HEK293 (cell line): ENCODE data around the gene MAP7D1.

Experiments
- BCL6B ChIP-seq: fragments of 450-650 bp; formaldehyde crosslinking; IDR thresholded peaks from 2 replicates; pipeline ENCODE4 v1.5.1; 2017; ENCODE audit warnings: missing biosample characterization, missing genetic modification characterization
- KLF9 ChIP-seq: fragments of 450-650 bp; formaldehyde crosslinking; IDR thresholded peaks from 2 replicates; pipeline ENCODE4 v1.5.1; 2016; ENCODE audit warnings: missing biosample characterization, missing genetic modification characterization, low read depth
- MYNN ChIP-seq: fragments of 450-650 bp; formaldehyde crosslinking; IDR thresholded peaks from 2 replicates; pipeline ENCODE4 v1.5.1; 2016; ENCODE audit warnings: missing biosample characterization, missing genetic modification characterization, borderline replicate concordance
- SP3 ChIP-seq: fragments of 450-650 bp; formaldehyde crosslinking; IDR thresholded peaks from 2 replicates; pipeline ENCODE4 v1.5.1; 2016; ENCODE audit warnings: missing biosample characterization, missing genetic modification characterization
- SP7 ChIP-seq: fragments of 450-650 bp; formaldehyde crosslinking; IDR thresholded peaks from 2 replicates; pipeline ENCODE4 v1.5.1; 2016; ENCODE audit warnings: missing biosample characterization, missing genetic modification characterization
- YY2 ChIP-seq: fragments of 450-650 bp; formaldehyde crosslinking; IDR thresholded peaks from 2 replicates; pipeline ENCODE4 v1.5.1; 2016; ENCODE audit warnings: missing biosample characterization, missing genetic modification characterization
- ZBTB26 ChIP-seq: fragments of 450-650 bp; formaldehyde crosslinking; optimal IDR thresholded peaks from 2 replicates; pipeline ENCODE3; 2016; ENCODE audit warnings: missing biosample characterization, mild to moderate bottlenecking, missing genetic modification characterization
- ZEB2 ChIP-seq: fragments of 450-650 bp; formaldehyde crosslinking; IDR thresholded peaks from 2 replicates; pipeline ENCODE4 v1.5.1; 2016; ENCODE audit warnings: missing biosample characterization, missing genetic modification characterization
- ZFHX2 ChIP-seq: fragments of 450-650 bp; formaldehyde crosslinking; conservative IDR thresholded peaks from 2 replicates; pipeline ENCODE4 v1.5.1; 2016; ENCODE audit warnings: missing biosample characterization, missing genetic modification characterization
- ZFP3 ChIP-seq: fragments of 450-650 bp; formaldehyde crosslinking; IDR thresholded peaks from 2 replicates; pipeline ENCODE4 v1.5.1; 2016; ENCODE audit warnings: low read depth, missing biosample characterization, missing genetic modification characterization
- ZIC2 ChIP-seq: fragments of 450-650 bp; formaldehyde crosslinking; IDR thresholded peaks from 2 replicates; pipeline ENCODE4 v1.5.1; 2016; ENCODE audit warnings: missing biosample characterization, missing genetic modification characterization
- ZNF121 ChIP-seq: fragments of 450-650 bp; formaldehyde crosslinking; IDR thresholded peaks from 2 replicates; pipeline ENCODE4 v1.5.1; 2016; ENCODE audit warnings: missing biosample characterization, missing genetic modification characterization
- ZNF221 ChIP-seq: fragments of 450-650 bp; formaldehyde crosslinking; IDR thresholded peaks from 2 replicates; pipeline ENCODE4 v1.5.1; 2017; ENCODE audit warnings: missing biosample characterization, missing genetic modification characterization, borderline replicate concordance
- ZNF302 ChIP-seq: fragments of 450-650 bp; formaldehyde crosslinking; IDR thresholded peaks from 2 replicates; pipeline ENCODE4 v1.5.1; 2016; ENCODE audit warnings: missing biosample characterization, missing genetic modification characterization, low read depth
- ZNF335 ChIP-seq: fragments of 450-650 bp; formaldehyde crosslinking; conservative IDR thresholded peaks from 2 replicates; pipeline ENCODE4 v1.5.1; 2016; ENCODE audit warnings: missing biosample characterization, missing genetic modification characterization
- ZNF433 ChIP-seq: fragments of 450-650 bp; formaldehyde crosslinking; IDR thresholded peaks from 2 replicates; pipeline ENCODE4 v1.5.1; 2016; ENCODE audit warnings: missing biosample characterization, missing genetic modification characterization, low read depth
- ZNF449 ChIP-seq: fragments of 450-650 bp; formaldehyde crosslinking; IDR thresholded peaks from 2 replicates; pipeline ENCODE4 v1.5.1; 2017; ENCODE audit warnings: missing biosample characterization, mild to moderate bottlenecking, missing genetic modification characterization, moderate library complexity
- ZNF501 ChIP-seq: fragments of 450-650 bp; formaldehyde crosslinking; IDR thresholded peaks from 2 replicates; pipeline ENCODE4 v1.5.1; 2016; ENCODE audit warnings: missing biosample characterization, missing genetic modification characterization
- ZNF548 ChIP-seq: fragments of 450-650 bp; formaldehyde crosslinking; IDR thresholded peaks from 2 replicates; pipeline ENCODE4 v1.5.1; 2016; ENCODE audit warnings: missing biosample characterization, missing genetic modification characterization
- ZNF561 ChIP-seq: fragments of 450-650 bp; IDR thresholded peaks from 2 replicates; pipeline ENCODE4 v1.5.1; 2018; ENCODE audit warnings: missing biosample characterization, missing genetic modification characterization, borderline replicate concordance
- ZNF596 ChIP-seq: fragments of 450-650 bp; IDR thresholded peaks from 2 replicates; pipeline ENCODE4 v1.5.0; 2018; ENCODE audit warnings: missing biosample characterization, mild to moderate bottlenecking, missing genetic modification characterization, moderate library complexity
- ZNF658 ChIP-seq: fragments of 450-650 bp; formaldehyde crosslinking; IDR thresholded peaks from 2 replicates; pipeline ENCODE4; 2016; ENCODE audit warnings: missing biosample characterization, missing genetic modification characterization
- ZSCAN18 ChIP-seq: fragments of 450-650 bp; formaldehyde crosslinking; IDR thresholded peaks from 2 replicates; pipeline ENCODE4 v1.5.1; 2016; ENCODE audit warnings: missing biosample characterization, missing genetic modification characterization
- ZSCAN23 ChIP-seq: fragments of 450-650 bp; formaldehyde crosslinking; IDR thresholded peaks from 2 replicates; pipeline ENCODE4 v1.5.1; 2016; ENCODE audit warnings: missing biosample characterization, missing genetic modification characterization
- TF ChIP-seq, protein P1 (sequence below): fragments of 450-650 bp; formaldehyde crosslinking; IDR thresholded peaks from 2 replicates; pipeline ENCODE4 v1.5.1; 2016; ENCODE audit warnings: missing biosample characterization, missing genetic modification characterization
- TF ChIP-seq, protein P2 (sequence below): fragments of 450-650 bp; formaldehyde crosslinking; IDR thresholded peaks from 2 replicates; pipeline ENCODE4 v1.5.1; 2016; ENCODE audit warnings: missing biosample characterization, missing genetic modification characterization
- TF ChIP-seq, protein P3 (sequence below): fragments of 450-650 bp; formaldehyde crosslinking; IDR thresholded peaks from 2 replicates; pipeline ENCODE4 v1.5.1; 2016; ENCODE audit warnings: missing biosample characterization, missing genetic modification characterization
- TF ChIP-seq, protein P4 (sequence below): fragments of 450-650 bp; formaldehyde crosslinking; IDR thresholded peaks from 2 replicates; pipeline ENCODE4 v1.5.1; 2016; ENCODE audit warnings: missing biosample characterization, missing genetic modification characterization

Gene MAP7D1

DNA sequence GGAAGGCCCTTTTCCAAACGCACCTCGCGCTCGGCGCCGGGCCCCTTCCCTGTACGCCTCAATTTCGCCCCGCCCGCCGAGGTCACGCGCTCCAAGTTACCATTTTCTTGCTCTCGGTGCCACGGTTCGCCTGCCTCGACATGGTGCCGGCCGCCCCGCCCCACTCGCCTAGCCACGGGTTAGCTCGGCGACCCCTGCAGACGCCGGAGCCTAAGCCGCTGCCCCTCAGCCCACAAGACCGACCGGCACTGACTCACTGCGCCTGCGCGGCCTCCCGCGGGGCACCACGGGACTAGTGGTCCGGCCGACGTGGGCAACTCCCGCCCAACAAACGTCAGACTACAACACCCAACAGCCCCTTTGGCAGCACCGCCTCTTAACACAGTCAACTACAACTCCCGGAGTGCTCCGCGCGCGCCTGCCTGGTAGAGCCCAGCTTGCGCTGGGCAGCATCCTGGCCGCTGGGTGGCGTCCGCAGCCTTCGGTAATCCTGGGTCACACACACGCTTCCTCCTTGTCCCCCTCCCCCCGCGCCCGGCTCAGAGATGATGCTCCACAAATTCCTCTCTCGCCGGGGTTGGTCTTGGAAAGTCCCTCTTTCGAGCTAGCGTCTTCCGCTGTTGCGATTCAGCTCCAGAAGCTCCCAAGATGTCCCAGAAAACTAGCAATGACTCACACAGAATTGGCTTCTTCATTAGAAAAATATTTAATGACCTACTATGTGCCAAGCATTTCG is 6.6 kb upstream of the MAP7D1 start, which contains the start of gene TRAPPC3 (continued):
- TF ChIP-seq ZNF658 (tag by site-specific recombination) (no peak), ZSCAN18 (tag by site-specific recombination) (no peak), ZNF596 (tag by site-specific recombination) (0 out of 2 replicates have a peak, but pooled peaks have one; percentile 64), KLF9 (tag by site-specific recombination) (peak; percentile 58), ZNF335 (tag by site-specific recombination) (peak; percentile 95), ZFP3 (tag by site-specific recombination) (no peak), BCL6B (tag by site-specific recombination) (no peak), ZNF121 (tag by site-specific recombination) (no peak), ZBTB26 (peak; percentile 58), YY2 (tag by site-specific recombination) (peak; percentile 72), ZNF548 (tag by site-specific recombination) (no peak), SP3 (tag by site-specific recombination) (peak; percentile 99), ZNF221 (no peak), ZNF449 (tag by site-specific recombination) (peak; percentile 83), ZFHX2 (tag by site-specific recombination) (peak; percentile 63), ZEB2 (tag by site-specific recombination) (peak; percentile 74; the same call in 1 of the 2 replicates), ZSCAN23 (tag by site-specific recombination) (no peak), MYNN (no peak), ZNF433 (tag by site-specific recombination) (no peak), ZIC2 (tag by site-specific recombination) (peak; percentile 75), ZNF561 (tag by site-specific recombination) (peak; percentile 32; the same call in 1 of the 2 replicates), SP7 (tag by site-specific recombination) (peak; percentile 80), ZNF302 (tag by site-specific recombination) (no peak), ZNF501 (tag by site-specific recombination) (peak; percentile 88)
- TF ChIP-seq, protein P1, sequence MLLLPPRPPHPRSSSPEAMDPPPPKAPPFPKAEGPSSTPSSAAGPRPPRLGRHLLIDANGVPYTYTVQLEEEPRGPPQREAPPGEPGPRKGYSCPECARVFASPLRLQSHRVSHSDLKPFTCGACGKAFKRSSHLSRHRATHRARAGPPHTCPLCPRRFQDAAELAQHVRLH (tag by site-specific recombination) = 0 out of 2 replicates have a peak, but pooled peaks have one; percentile 9
- TF ChIP-seq, protein P2, sequence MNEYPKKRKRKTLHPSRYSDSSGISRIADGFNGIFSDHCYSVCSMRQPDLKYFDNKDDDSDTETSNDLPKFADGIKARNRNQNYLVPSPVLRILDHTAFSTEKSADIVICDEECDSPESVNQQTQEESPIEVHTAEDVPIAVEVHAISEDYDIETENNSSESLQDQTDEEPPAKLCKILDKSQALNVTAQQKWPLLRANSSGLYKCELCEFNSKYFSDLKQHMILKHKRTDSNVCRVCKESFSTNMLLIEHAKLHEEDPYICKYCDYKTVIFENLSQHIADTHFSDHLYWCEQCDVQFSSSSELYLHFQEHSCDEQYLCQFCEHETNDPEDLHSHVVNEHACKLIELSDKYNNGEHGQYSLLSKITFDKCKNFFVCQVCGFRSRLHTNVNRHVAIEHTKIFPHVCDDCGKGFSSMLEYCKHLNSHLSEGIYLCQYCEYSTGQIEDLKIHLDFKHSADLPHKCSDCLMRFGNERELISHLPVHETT = peak; percentile 85
- TF ChIP-seq, protein P3, sequence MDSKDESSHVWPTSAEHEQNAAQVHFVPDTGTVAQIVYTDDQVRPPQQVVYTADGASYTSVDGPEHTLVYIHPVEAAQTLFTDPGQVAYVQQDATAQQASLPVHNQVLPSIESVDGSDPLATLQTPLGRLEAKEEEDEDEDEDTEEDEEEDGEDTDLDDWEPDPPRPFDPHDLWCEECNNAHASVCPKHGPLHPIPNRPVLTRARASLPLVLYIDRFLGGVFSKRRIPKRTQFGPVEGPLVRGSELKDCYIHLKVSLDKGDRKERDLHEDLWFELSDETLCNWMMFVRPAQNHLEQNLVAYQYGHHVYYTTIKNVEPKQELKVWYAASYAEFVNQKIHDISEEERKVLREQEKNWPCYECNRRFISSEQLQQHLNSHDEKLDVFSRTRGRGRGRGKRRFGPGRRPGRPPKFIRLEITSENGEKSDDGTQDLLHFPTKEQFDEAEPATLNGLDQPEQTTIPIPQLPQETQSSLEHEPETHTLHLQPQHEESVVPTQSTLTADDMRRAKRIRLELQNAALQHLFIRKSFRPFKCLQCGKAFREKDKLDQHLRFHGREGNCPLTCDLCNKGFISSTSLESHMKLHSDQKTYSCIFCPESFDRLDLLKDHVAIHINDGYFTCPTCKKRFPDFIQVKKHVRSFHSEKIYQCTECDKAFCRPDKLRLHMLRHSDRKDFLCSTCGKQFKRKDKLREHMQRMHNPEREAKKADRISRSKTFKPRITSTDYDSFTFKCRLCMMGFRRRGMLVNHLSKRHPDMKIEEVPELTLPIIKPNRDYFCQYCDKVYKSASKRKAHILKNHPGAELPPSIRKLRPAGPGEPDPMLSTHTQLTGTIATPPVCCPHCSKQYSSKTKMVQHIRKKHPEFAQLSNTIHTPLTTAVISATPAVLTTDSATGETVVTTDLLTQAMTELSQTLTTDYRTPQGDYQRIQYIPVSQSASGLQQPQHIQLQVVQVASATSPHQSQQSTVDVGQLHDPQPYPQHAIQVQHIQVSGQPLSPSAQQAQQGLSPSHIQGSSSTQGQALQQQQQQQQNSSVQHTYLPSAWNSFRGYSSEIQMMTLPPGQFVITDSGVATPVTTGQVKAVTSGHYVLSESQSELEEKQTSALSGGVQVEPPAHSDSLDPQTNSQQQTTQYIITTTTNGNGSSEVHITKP (tag by site-specific recombination) = peak; percentile 84
- TF ChIP-seq, protein P4, sequence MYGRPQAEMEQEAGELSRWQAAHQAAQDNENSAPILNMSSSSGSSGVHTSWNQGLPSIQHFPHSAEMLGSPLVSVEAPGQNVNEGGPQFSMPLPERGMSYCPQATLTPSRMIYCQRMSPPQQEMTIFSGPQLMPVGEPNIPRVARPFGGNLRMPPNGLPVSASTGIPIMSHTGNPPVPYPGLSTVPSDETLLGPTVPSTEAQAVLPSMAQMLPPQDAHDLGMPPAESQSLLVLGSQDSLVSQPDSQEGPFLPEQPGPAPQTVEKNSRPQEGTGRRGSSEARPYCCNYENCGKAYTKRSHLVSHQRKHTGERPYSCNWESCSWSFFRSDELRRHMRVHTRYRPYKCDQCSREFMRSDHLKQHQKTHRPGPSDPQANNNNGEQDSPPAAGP = peak; percentile 77
